ENCODE data around the gene PCCA. TPM values are rescaled to one million over a fixed set of nuclear protein-coding genes. Genes with fewer than 3 reads are reported as not detected.

The PCCA gene
- total RNA-seq, 1 donor from 2014 or later = 6.4 TPM

DNA sequence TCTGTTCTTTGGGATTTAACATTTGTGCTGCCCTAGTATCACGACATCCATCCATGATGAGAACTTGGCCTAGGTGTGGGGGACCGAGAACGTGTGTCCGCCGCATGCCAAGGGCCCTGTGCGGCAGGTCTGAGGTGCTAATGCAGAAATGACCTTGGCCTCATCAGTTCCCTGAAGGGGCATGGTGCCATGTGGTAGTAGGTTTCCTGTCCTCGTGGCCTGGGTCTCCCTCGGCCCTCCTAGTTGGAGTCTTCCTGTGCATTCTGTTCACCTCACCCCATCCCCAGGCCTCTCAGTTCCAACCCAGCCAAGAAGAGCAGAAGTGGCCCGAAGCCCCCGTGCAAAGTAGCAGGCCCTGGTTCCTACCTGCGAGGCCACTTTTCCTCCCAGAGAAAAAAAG lies 439.9 kb downstream of the PCCA start:
- intact Hi-C loops (cut with micrococcal nuclease) = no loop called here
- no peak for DNase-seq
- Mint-ChIP-seq H3K27me3 (no peaks in the 10 kb centered on the region), H3K36me3 (ENCODE audit: low read depth) (no peaks in the 10 kb centered on the region), H3K27ac (no peak overlapping the region), H3K4me1 (no peaks in the 10 kb centered on the region), H3K4me3 (no peak overlapping the region), H3K9me3 (no peaks in the 10 kb centered on the region)

DNA sequence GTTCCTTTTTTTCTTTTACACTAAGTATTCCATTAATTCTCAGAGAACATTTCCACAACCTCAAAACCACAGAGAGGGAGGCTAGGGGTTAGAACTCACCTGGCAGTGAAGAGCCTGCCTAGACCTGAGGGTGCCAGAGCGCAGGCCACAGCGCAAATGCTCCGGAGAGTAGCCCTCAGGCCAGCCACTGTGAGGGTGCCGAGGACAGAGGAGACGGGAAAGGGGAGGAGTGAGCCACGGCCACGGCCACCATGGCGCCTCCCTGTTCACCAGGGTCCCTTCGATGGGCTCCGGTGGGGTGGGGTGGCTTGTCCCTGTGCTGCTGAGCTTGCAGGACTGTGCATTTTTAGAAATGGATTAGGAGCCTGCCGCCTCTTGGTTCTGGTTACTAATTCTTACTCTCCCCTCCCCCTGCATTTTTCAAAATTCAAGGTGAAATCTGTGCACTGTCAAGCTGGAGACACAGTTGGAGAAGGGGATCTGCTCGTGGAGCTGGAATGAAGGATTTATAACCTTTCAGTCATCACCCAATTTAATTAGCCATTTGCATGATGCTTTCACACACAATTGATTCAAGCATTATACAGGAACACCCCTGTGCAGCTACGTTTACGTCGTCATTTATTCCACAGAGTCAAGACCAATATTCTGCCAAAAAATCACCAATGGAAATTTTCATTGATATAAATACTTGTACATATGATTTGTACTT lies 440.9 kb downstream of the PCCA start:
- H3K27me3 Mint-ChIP-seq = no peaks in the 10 kb centered on the region
- no peaks in the 10 kb centered on the region for H3K36me3 Mint-ChIP-seq (ENCODE audit: low read depth)
- no peak overlapping the region for H3K4me3 Mint-ChIP-seq
- no peaks in the 10 kb centered on the region for H3K9me3 Mint-ChIP-seq
- intact Hi-C loops (cut with micrococcal nuclease) = no loop called here
- no peak for DNase-seq
- H3K27ac Mint-ChIP-seq = no peak overlapping the region
- H3K4me1 Mint-ChIP-seq = no peaks in the 10 kb centered on the region

DNA sequence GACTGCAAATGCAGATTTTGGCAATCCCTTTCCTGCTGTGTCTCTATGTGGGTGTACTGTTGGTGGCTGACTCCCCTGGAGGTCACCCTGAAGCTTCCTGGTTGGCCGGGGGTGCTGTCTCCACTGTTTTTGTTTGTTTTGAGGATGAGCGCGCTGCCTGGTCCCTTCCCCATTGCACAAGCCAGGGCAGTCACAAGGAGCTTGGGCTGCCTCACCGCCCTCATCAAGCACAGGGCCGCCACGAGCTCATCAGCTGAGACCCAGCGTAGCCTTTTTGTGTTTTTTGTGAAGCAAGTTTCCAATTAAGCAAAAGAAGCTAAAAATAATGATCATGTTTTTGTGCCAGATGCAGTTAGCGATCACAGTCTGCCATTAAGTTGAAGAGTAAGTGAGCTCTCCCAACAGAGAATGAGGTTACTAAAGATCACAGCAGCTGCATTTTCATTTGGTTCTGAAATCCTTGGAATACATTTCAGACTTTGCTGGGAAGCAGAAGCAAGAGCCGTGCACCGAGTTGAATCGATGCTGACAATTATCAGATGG lies 441.8 kb downstream of the PCCA start:
- no peaks in the 10 kb centered on the region for H3K4me1 Mint-ChIP-seq
- no peaks in the 10 kb centered on the region for H3K9me3 Mint-ChIP-seq
- intact Hi-C loops (cut with micrococcal nuclease) = no loop called here
- no peak for DNase-seq
- H3K27me3 Mint-ChIP-seq = no peaks in the 10 kb centered on the region
- no peak overlapping the region for H3K27ac Mint-ChIP-seq
- H3K4me3 Mint-ChIP-seq = no peak overlapping the region
- H3K36me3 Mint-ChIP-seq (ENCODE audit: low read depth) = no peaks in the 10 kb centered on the region

DNA sequence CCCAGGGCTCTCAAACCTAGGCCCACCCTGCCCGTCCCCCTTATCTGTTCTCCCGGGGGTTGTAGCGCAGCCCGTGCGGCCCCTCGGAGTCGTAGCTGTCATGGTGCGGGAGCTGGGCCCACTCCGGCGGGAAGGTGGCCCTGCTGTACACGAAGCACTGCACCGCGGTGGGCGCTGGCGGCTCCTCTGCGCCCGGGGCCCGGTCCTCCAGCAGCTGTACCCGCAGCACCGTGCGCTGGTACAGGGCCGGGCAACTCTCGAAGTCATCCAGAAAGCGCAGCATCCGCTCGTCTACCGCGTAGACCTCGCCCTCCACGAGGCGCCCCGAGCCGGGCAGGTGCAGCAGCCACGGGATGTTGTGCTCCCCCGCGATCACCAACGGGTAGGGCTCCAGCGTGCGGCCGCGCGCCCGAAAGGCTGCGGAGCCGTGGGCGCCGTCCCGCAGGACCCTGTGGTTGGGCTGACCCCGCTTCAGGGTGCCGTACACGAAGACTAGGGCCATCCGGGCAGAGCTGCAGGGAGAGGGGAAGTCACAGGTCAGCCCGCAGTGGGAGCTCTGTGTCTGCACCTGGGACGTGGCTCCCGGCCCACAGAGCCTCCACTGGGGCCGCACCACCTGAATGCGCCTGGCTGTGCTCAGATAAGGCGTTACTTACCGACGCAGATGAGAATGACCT lies 443.3 kb downstream of the PCCA start:
- DNase-seq = no peak
- no peak overlapping the region for H3K27ac Mint-ChIP-seq
- no peaks in the 10 kb centered on the region for H3K27me3 Mint-ChIP-seq
- peaks cover 1% of the 10 kb centered on the region for H3K4me1 Mint-ChIP-seq
- no peak overlapping the region for H3K4me3 Mint-ChIP-seq
- H3K36me3 Mint-ChIP-seq (ENCODE audit: low read depth) = peaks cover 1% of the 10 kb centered on the region
- H3K9me3 Mint-ChIP-seq = no peaks in the 10 kb centered on the region
- intact Hi-C loops (cut with micrococcal nuclease) = no loop called here

DNA sequence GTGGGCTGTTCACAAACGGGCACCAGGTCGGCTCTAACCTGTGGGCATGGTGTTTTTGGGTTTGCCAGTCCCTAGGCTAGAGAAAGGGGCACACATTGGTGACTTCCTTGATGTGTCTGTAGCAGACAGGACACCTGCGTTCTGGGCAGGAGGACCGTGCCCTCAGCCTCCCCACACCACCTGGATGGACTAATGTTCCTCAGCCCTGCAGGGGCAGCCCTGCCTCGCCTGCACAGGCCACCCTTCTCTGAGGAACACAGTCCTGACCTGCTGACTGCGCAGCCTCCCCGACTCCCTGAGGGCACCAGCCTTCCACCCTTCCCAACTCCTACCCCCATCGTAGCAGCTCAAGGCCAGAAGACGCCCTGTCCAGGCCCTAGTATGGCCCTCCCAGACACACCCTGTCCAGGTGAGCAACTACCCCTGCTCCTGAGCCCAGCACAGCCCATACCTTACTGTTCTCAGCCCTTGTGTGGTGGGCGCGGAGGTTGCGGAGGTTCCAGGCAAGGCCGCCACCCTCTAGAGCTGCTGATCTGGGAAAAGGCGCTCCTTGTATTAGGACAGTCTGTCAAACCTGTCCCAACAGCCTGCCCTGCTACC lies 444.0 kb downstream of the PCCA start:
- intact Hi-C loops (cut with micrococcal nuclease) = no loop called here

DNA sequence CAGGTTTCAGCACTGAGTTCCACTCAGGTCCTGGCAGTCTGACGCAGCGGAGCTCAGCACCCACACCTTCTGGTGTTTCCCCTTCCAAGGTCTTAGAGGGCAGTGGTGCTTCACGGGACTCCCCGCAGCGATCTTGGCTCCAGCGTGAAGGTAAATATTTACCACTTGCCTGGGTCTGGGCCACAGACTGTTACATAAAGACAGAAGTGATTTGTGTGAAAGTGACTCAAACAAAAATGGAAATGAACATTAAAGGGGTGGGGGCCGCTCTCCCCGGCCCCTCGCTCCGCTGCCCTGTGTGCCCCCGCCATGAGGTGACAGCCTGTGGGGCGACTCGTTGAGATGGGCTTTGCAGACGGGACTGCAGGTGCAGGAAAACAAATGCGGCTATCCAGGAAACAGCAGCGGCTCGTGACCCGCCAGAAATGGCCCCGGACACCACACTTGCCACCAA lies 444.7 kb downstream of the PCCA start:
- intact Hi-C loops (cut with micrococcal nuclease) = no loop called here
- no peak for DNase-seq
- Mint-ChIP-seq H3K4me3 (no peak overlapping the region), H3K27ac (no peak overlapping the region), H3K36me3 (ENCODE audit: low read depth) (peaks cover 3% of the 10 kb centered on the region), H3K27me3 (no peaks in the 10 kb centered on the region), H3K4me1 (peaks cover 10% of the 10 kb centered on the region), H3K9me3 (no peaks in the 10 kb centered on the region)

More for the DNA sequence above, 444.0 kb downstream of the PCCA start:
- no peak for DNase-seq
- H3K4me3 Mint-ChIP-seq = no peak overlapping the region
- no peak overlapping the region for H3K27ac Mint-ChIP-seq
- peaks cover 7% of the 10 kb centered on the region for H3K4me1 Mint-ChIP-seq
- H3K9me3 Mint-ChIP-seq = no peaks in the 10 kb centered on the region
- peaks cover 3% of the 10 kb centered on the region for H3K36me3 Mint-ChIP-seq (ENCODE audit: low read depth)
- H3K27me3 Mint-ChIP-seq = no peaks in the 10 kb centered on the region

DNA sequence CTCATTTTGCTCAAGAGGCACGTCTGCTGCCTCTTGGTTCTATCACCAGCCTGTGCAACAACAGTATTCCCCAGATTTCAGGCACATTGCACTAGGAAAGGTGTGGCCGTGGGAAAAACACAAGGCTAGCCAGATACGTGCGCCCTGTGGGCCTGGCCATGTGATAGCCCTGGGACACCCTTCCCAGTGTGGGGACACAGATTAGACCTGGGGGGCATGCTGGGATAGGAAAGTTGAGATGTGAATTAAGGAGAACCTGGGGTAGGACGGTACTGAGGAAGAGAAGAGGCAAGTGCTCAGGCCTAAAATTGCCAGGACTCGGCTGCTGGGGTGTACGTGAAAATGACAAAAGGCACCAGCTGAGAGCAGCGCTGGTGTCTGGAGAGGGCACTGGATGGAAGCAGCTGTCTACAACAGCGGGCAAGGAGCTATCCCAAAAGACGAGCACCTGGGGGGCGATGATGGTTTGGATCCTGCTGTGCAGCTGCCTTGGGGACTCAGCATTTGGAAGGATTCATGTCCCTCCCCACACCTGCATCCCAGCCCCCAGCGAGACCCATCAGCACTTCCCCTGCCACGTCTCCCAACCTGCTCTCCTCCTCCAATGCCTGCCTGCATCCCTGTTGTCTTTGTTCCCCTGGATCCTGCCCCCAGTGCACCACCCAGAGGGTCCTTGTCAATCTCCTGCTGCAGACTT lies 445.4 kb downstream of the PCCA start:
- peaks cover 13% of the 10 kb centered on the region for H3K4me1 Mint-ChIP-seq
- H3K27me3 Mint-ChIP-seq = no peaks in the 10 kb centered on the region
- intact Hi-C loops (cut with micrococcal nuclease) = no loop called here
- H3K9me3 Mint-ChIP-seq = no peaks in the 10 kb centered on the region
- peaks cover 3% of the 10 kb centered on the region for H3K36me3 Mint-ChIP-seq (ENCODE audit: low read depth)
- H3K27ac Mint-ChIP-seq = no peak overlapping the region
- H3K4me3 Mint-ChIP-seq = no peak overlapping the region
- DNase-seq = no peak

DNA sequence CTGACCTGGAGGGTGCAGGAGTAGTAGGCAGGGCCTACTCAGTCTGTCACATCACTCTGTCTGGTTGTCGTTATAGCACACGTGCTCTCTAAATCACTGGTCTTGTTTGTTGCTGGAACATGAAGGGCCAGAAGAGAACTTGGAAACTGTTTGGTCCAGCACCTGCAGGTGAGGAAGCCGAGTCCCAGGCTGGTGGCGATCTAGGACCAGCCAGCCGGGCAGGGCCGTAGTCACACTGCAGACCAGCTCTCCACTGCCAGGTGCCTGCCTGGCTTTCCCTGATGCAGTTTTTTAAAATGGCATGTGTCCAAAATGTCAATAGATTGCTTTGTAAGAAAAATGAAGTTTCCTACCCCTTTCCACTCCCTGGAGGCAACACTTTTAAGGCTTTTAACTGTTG lies 446.0 kb downstream of the PCCA start:
- DNase-seq = no peak
- Mint-ChIP-seq H3K4me1 (peaks cover 14% of the 10 kb centered on the region), H3K36me3 (ENCODE audit: low read depth) (peaks cover 3% of the 10 kb centered on the region)

DNA sequence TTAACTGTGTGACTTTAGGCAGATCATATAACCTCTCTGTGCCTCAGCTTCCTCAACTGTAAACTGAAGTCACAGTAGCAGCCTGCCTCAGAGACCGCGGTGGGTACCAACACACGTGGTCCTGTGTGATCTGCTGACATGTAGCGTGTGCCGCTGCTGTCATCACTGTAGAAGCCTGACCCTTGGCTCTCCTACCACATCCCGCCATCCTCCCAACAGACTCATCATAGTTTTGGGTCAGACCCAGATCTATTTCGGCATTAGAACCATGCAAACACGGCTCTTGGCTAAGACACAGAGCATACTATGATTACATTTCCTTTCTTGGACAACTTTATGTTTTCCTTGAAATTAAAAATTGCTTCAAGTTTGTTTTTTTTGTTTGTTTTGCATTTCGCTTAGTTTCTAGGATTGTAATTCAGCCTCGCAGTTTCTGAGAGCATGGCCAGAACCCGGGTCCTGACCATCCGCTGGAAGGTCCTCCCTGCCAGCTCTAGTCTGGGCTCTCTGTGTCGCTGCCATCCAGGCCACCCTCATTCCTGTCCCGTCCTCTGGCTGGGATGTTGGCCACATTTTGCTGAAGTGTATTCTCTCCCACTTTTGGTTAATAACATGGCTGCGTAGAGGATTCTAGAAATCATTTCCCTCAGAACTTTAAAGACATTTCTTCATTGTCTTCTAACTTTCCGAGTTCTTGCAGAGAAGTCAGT lies 446.7 kb downstream of the PCCA start:
- intact Hi-C loops (cut with micrococcal nuclease) = no loop called here
- Mint-ChIP-seq H3K36me3 (ENCODE audit: low read depth) (peaks cover 3% of the 10 kb centered on the region), H3K4me1 (peaks cover 14% of the 10 kb centered on the region), H3K9me3 (no peaks in the 10 kb centered on the region), H3K27ac (no peak overlapping the region), H3K4me3 (no peak overlapping the region), H3K27me3 (no peaks in the 10 kb centered on the region)
- no peak for DNase-seq

More for the DNA sequence above, 446.0 kb downstream of the PCCA start:
- H3K4me3 Mint-ChIP-seq = no peak overlapping the region
- H3K27me3 Mint-ChIP-seq = no peaks in the 10 kb centered on the region
- no peak overlapping the region for H3K27ac Mint-ChIP-seq
- H3K9me3 Mint-ChIP-seq = no peaks in the 10 kb centered on the region
- intact Hi-C loops (cut with micrococcal nuclease) = no loop called here

DNA sequence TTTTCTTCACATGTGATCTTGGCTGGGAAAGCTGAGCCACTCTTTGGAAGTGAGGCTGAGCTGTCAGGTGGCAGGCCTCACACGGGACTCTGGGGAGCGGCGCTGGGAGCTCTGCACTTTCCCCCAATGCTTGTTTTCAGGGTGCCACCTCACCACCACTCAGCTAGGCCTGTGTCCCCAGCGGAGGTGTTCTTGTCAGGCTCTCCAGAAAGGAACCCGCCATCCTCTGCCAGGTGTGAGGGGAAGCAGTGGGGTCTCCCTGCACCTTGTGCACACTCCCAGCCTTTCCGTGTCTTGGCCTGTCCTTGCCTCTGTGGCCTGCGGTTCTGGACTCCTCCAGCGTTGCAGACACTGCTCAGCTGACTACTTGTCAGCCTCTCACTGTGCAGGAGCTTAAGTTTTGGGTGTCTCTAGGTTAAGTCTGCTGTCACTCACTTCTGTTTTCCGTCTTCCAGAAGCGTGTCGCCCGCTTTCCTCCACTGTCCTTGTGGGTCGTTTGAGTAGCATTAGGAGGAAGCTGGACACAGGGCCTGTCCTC lies 447.8 kb downstream of the PCCA start:
- H3K4me1 Mint-ChIP-seq = peaks cover 16% of the 10 kb centered on the region
- DNase-seq = no peak
- no peak overlapping the region for H3K4me3 Mint-ChIP-seq
- no peak overlapping the region for H3K27ac Mint-ChIP-seq
- intact Hi-C loops (cut with micrococcal nuclease) = no loop called here
- peaks cover 3% of the 10 kb centered on the region for H3K36me3 Mint-ChIP-seq (ENCODE audit: low read depth)
- no peaks in the 10 kb centered on the region for H3K27me3 Mint-ChIP-seq
- H3K9me3 Mint-ChIP-seq = no peaks in the 10 kb centered on the region

DNA sequence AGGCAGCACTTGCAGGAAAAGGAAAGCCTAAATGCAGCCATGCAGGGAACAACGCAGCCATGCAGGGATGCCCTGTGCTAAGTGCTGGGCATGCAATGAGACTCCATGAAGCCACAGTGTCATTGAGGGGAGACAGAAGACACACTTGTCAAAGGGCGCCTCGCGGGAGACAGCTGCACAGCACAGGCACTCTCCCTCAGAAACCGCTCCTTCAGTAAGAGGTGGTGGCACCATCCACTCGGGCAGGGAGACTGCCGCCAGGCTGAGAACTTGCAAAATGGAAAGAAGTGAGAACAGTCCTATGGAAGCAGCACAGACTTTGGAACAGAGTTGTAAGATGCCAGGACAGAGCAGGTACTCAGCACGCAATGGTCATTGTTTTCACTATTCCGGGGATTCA lies 448.6 kb downstream of the PCCA start:
- intact Hi-C loops (cut with micrococcal nuclease) = no loop called here
- Mint-ChIP-seq H3K27me3 (no peaks in the 10 kb centered on the region), H3K36me3 (ENCODE audit: low read depth) (peaks cover 3% of the 10 kb centered on the region), H3K4me3 (no peak overlapping the region), H3K9me3 (no peaks in the 10 kb centered on the region), H3K4me1 (peaks cover 18% of the 10 kb centered on the region), H3K27ac (no peak overlapping the region)
- no peak for DNase-seq

DNA sequence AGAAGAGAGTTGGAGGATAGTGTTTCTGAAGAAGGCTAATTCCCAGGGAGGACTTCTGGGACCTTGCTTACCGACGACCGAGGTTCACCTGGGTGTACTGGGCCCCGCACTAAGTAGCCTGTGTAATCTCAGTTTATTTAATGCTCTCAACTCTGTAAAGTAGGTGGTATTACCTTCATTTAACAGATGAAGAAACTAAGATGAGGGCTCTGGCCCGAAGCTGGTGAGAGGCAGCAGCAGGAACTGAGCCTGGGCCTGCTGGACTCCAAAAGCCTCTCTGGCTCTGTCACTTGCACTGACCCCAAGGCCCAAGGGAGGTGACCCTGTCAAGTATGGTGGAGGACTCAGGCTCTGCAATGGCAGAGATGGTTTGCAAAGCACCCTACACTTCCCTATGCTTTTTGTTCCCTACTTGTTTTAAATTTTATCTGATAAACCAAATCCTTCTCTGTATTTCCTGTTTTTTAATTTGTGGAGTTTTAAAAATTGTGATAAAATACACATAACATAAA lies 449.1 kb downstream of the PCCA start:
- Mint-ChIP-seq H3K27me3 (no peaks in the 10 kb centered on the region), H3K4me1 (peaks cover 22% of the 10 kb centered on the region), H3K4me3 (no peak overlapping the region), H3K27ac (no peak overlapping the region), H3K36me3 (ENCODE audit: low read depth) (peaks cover 3% of the 10 kb centered on the region), H3K9me3 (no peaks in the 10 kb centered on the region)
- intact Hi-C loops (cut with micrococcal nuclease) = no loop called here
- no peak for DNase-seq

DNA sequence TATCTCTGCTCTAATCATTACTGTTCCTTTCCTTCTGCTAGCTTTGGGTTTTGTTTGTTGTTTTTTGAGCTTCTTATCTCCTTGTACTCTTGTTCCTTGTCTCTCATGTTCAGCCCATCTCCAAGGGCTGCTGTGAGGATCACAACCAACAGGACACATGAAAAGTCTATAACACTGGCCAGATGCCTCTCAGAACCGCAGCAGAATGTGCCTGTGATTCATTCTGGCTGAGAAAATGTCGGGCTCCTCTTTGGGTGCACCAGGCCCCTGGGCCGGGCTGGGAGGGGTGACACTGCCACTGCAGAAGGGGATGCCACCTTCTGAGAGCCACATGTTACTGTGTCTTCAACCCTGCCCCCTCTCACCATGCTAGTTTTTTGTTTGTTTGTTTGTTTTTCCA lies 451.7 kb downstream of the PCCA start:
- no peak for DNase-seq
- intact Hi-C loops (cut with micrococcal nuclease) = loop anchor here (10.0 kb wide), 1 partner anchor 886 kb away; no protein-coding TSS in a partner anchor
- Mint-ChIP-seq H3K9me3 (no peaks in the 10 kb centered on the region), H3K4me3 (no peak overlapping the region), H3K36me3 (ENCODE audit: low read depth) (peaks cover 3% of the 10 kb centered on the region), H3K4me1 (peaks cover 22% of the 10 kb centered on the region), H3K27me3 (no peaks in the 10 kb centered on the region), H3K27ac (no peak overlapping the region)
